HepG2 (cell line): ENCODE results near the gene ZSWIM7. TPM values are rescaled to one million over a fixed set of nuclear protein-coding genes. Genes with fewer than 3 reads are reported as not detected.

Experiments
- CBX1 ChIP-seq: IDR thresholded peaks from one replicate; pipeline ENCODE4 v1.6.1; 2016; ENCODE audit warnings: antibody characterized with exemption, low read depth
- ISX ChIP-seq: sonication (generic); formaldehyde crosslinking; conservative IDR thresholded peaks from 2 replicates; pipeline ENCODE4 v1.5.0; 2020; ENCODE audit warnings: missing genetic modification reagents
- JUNB ChIP-seq: sonication (generic); formaldehyde crosslinking; IDR thresholded peaks from 2 replicates; pipeline ENCODE4 v1.8.0; 2022; ENCODE audit warnings: missing genetic modification reagents, mild to moderate bottlenecking, borderline replicate concordance
- KDM5B ChIP-seq: sonication (generic); formaldehyde crosslinking; IDR thresholded peaks from 2 replicates; pipeline ENCODE4 v1.4.0; 2020; ENCODE audit warnings: missing genetic modification reagents, mild to moderate bottlenecking, borderline replicate concordance
- MYC ChIP-seq: sonication (generic); formaldehyde crosslinking; IDR thresholded peaks from 2 replicates; pipeline ENCODE4 v1.9.0; 2021; ENCODE audit warnings: missing genetic modification reagents, borderline replicate concordance
- NR3C1 ChIP-seq: sonication (generic); formaldehyde crosslinking; IDR thresholded peaks from 2 replicates; pipeline ENCODE4 v1.4.0; 2020; ENCODE audit warnings: missing genetic modification reagents
- ONECUT2 ChIP-seq: sonication (generic); formaldehyde crosslinking; IDR thresholded peaks from 2 replicates; pipeline ENCODE4 v1.4.0; 2020; ENCODE audit warnings: missing genetic modification reagents
- RBM39 ChIP-seq: fragments of 200-400 bp; formaldehyde crosslinking; IDR thresholded peaks from one replicate; pipeline ENCODE4 v1.6.1; 2018; ENCODE audit warnings: antibody characterized with exemption, mild to moderate bottlenecking, low read depth, low read length; ENCODE audit not compliant: poor library complexity, severe bottlenecking
- TBP ChIP-seq: sonication (generic); formaldehyde crosslinking; IDR thresholded peaks from 2 replicates; pipeline ENCODE4 v1.5.0; 2020; ENCODE audit warnings: missing genetic modification reagents
- ZFP91 ChIP-seq: sonication (generic); formaldehyde crosslinking; IDR thresholded peaks from 2 replicates; pipeline ENCODE4 v1.9.0; 2022; ENCODE audit warnings: missing genetic modification reagents, mild to moderate bottlenecking, borderline replicate concordance
- ZMYM2 ChIP-seq: sonication (generic); formaldehyde crosslinking; IDR thresholded peaks from 2 replicates; pipeline ENCODE4 v1.8.0; 2022; ENCODE audit warnings: mild to moderate bottlenecking, missing genetic modification reagents
- ZNF3 ChIP-seq: IDR thresholded peaks from 2 replicates; pipeline ENCODE4 v1.7.0; 2017; ENCODE audit warnings: inconsistent platforms
- ZNF724P ChIP-seq: sonication (generic); formaldehyde crosslinking; IDR thresholded peaks from 2 replicates; pipeline ENCODE4 v1.8.0; 2022; ENCODE audit warnings: missing genetic modification reagents, borderline replicate concordance
- ZNF776 ChIP-seq: sonication (generic); formaldehyde crosslinking; IDR thresholded peaks from 2 replicates; pipeline ENCODE4 v1.4.0; 2020; ENCODE audit warnings: mild to moderate bottlenecking, missing genetic modification reagents
- polyA plus RNA-seq, 8 experiments: library from polyadenylated mRNA; depleted of rRNA in 3 of 8; stranded (reverse) in 7 of 8; unstranded in 1 of 8; fragments of >200 nt; fragmentation: Illumina TruSeq in 4 of 8; extraction: Trizol in 4 of 8; gene quantifications; 2 replicates each; pipeline versions ENCODE4 v1.2.1 to v1.2.3, GENCODE V29; 2011 to 2016; ENCODE audit warnings: low read depth in 4 of 8, missing spikeins in 1 of 8, mixed read lengths in 1 of 8; ENCODE audit not compliant: insufficient read depth in 1 of 8
- total RNA-seq, 5 experiments: library from RNA; depleted of rRNA; stranded (reverse); fragments of >200 nt; fragmentation: Illumina TruSeq; extraction: Trizol; gene quantifications; 2 replicates each; pipeline ENCODE4 v1.2.3, GENCODE V29; 2016; ENCODE audit warnings: low read depth in 1 of 5
- TF ChIP-seq, protein P1 (sequence below), 2 experiments: IDR thresholded peaks; 2 replicates each; pipeline ENCODE4 v1.6.1; 2011 to 2012; ENCODE audit warnings: low read length in 2 of 2, borderline replicate concordance in 1 of 2, low read depth in 1 of 2, mild to moderate bottlenecking in 1 of 2, moderate library complexity in 1 of 2
- TF ChIP-seq, protein P2 (sequence below): sonication (generic); formaldehyde crosslinking; IDR thresholded peaks from 2 replicates; pipeline ENCODE4 v1.4.0; 2020; ENCODE audit warnings: missing genetic modification reagents
- TF ChIP-seq, protein P3 (sequence below): sonication (generic); formaldehyde crosslinking; IDR thresholded peaks from 2 replicates; pipeline ENCODE4 v1.4.0; 2020; ENCODE audit warnings: missing genetic modification reagents

The ZSWIM7 gene
- total and polyA plus RNA-seq, 2 of the 13 experiments (the other 11 are each of a cell fraction or from before 2014, with no cell fraction given): 13.1 to 28.1 TPM

DNA sequence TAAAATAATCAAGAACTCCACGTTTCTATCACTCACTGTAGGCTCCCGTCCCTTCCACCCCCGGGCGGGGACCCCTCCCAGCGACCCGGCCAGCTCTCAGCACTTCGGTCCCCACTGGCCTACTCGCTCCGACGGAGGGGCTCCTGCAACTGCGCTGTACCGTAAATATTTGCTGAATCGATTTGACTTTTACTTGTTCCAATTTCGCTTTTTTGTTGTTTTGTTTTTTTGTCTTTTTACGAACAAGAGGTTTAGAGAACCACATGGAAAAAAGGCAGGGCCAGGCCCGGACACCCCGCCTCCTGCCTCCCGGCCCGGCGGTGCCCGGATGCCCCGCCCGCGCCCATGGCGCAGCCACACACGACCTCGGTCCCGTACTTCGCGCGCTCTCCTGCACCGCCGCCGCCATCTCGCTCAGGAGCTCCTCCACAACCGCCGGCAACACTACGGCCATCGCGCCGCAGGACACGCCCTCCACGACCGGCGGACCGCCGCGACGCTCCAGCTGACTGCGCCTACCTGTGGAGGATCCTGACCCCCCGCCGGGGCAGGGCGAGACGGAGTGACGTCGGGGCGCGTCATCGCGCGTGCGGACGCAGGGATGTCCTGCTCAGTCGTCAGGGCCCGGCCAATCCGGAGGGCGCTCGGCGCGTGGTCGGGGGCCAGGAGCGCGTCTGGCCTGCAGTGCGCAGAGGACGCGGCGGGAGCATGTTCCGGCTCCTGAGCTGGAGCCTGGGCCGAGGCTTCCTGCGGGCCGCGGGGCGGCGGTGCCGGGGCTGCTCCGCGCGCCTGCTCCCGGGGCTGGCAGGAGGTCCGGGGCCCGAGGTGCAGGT, at the start of gene ZSWIM7, which contains the start of gene TTC19 (continued):
- TF ChIP-seq ZFP91: peak; percentile 94
- TF ChIP-seq, protein P1, sequence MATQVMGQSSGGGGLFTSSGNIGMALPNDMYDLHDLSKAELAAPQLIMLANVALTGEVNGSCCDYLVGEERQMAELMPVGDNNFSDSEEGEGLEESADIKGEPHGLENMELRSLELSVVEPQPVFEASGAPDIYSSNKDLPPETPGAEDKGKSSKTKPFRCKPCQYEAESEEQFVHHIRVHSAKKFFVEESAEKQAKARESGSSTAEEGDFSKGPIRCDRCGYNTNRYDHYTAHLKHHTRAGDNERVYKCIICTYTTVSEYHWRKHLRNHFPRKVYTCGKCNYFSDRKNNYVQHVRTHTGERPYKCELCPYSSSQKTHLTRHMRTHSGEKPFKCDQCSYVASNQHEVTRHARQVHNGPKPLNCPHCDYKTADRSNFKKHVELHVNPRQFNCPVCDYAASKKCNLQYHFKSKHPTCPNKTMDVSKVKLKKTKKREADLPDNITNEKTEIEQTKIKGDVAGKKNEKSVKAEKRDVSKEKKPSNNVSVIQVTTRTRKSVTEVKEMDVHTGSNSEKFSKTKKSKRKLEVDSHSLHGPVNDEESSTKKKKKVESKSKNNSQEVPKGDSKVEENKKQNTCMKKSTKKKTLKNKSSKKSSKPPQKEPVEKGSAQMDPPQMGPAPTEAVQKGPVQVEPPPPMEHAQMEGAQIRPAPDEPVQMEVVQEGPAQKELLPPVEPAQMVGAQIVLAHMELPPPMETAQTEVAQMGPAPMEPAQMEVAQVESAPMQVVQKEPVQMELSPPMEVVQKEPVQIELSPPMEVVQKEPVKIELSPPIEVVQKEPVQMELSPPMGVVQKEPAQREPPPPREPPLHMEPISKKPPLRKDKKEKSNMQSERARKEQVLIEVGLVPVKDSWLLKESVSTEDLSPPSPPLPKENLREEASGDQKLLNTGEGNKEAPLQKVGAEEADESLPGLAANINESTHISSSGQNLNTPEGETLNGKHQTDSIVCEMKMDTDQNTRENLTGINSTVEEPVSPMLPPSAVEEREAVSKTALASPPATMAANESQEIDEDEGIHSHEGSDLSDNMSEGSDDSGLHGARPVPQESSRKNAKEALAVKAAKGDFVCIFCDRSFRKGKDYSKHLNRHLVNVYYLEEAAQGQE (IDR thresholded peaks at IDR 0.05; ENCODE audit: borderline replicate concordance in 1 of 2, low read depth in 1 of 2, low read length in 2 of 2): peak in 1 of 2 experiments; percentile 71; a peak in 1 of 4 replicates
- TF ChIP-seq, protein P2, sequence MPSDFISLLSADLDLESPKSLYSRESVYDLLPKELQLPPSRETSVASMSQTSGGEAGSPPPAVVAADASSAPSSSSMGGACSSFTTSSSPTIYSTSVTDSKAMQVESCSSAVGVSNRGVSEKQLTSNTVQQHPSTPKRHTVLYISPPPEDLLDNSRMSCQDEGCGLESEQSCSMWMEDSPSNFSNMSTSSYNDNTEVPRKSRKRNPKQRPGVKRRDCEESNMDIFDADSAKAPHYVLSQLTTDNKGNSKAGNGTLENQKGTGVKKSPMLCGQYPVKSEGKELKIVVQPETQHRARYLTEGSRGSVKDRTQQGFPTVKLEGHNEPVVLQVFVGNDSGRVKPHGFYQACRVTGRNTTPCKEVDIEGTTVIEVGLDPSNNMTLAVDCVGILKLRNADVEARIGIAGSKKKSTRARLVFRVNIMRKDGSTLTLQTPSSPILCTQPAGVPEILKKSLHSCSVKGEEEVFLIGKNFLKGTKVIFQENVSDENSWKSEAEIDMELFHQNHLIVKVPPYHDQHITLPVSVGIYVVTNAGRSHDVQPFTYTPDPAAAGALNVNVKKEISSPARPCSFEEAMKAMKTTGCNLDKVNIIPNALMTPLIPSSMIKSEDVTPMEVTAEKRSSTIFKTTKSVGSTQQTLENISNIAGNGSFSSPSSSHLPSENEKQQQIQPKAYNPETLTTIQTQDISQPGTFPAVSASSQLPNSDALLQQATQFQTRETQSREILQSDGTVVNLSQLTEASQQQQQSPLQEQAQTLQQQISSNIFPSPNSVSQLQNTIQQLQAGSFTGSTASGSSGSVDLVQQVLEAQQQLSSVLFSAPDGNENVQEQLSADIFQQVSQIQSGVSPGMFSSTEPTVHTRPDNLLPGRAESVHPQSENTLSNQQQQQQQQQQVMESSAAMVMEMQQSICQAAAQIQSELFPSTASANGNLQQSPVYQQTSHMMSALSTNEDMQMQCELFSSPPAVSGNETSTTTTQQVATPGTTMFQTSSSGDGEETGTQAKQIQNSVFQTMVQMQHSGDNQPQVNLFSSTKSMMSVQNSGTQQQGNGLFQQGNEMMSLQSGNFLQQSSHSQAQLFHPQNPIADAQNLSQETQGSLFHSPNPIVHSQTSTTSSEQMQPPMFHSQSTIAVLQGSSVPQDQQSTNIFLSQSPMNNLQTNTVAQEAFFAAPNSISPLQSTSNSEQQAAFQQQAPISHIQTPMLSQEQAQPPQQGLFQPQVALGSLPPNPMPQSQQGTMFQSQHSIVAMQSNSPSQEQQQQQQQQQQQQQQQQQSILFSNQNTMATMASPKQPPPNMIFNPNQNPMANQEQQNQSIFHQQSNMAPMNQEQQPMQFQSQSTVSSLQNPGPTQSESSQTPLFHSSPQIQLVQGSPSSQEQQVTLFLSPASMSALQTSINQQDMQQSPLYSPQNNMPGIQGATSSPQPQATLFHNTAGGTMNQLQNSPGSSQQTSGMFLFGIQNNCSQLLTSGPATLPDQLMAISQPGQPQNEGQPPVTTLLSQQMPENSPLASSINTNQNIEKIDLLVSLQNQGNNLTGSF (CRISPR knock-in tag): peak; percentile 94; the same call in 1 of the 2 replicates
- TF ChIP-seq ISX (CRISPR knock-in tag): 0 out of 2 replicates have a peak, but pooled peaks have one; percentile 70
- TF ChIP-seq ZNF3: no peak
- peak; percentile 55; the same call in 1 of the 2 replicates for TF ChIP-seq ONECUT2 (CRISPR knock-in tag)
- TF ChIP-seq, protein P3, sequence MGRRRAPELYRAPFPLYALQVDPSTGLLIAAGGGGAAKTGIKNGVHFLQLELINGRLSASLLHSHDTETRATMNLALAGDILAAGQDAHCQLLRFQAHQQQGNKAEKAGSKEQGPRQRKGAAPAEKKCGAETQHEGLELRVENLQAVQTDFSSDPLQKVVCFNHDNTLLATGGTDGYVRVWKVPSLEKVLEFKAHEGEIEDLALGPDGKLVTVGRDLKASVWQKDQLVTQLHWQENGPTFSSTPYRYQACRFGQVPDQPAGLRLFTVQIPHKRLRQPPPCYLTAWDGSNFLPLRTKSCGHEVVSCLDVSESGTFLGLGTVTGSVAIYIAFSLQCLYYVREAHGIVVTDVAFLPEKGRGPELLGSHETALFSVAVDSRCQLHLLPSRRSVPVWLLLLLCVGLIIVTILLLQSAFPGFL (CRISPR knock-in tag): no peak
- 0 out of 2 replicates have a peak, but pooled peaks have one; percentile 12 for TF ChIP-seq ZMYM2
- no peak for TF ChIP-seq TBP (CRISPR knock-in tag)
- peak; percentile 96 for TF ChIP-seq MYC
- TF ChIP-seq RBM39: no peak
- TF ChIP-seq JUNB (CRISPR knock-in tag): peak; percentile 68; the same call in 1 of the 2 replicates
- TF ChIP-seq KDM5B (CRISPR knock-in tag): peak; percentile 96
- no peak for TF ChIP-seq NR3C1 (CRISPR knock-in tag)
- peak; percentile 90 for TF ChIP-seq CBX1
- TF ChIP-seq ZNF776: peak; percentile 93
- peak; percentile 88; the same call in 1 of the 2 replicates for TF ChIP-seq ZNF724P
